ENCODE data around the gene ATXN7.

The ATXN7 gene

GRCh38 chr3:63986831-63987230 lies 123.2 kb downstream of the ATXN7 start:
- no peaks in the 10 kb centered on the region for H3K9me3 ChIP-seq (ENCODE audit: insufficient read depth, low read depth, low read length)
- no peaks in the 10 kb centered on the region for H3K79me2 ChIP-seq (ENCODE audit: insufficient read depth, low read length)
- H3K9me2 ChIP-seq (replicated peaks; ENCODE audit: low read depth, low read length), result no peaks in the 10 kb centered on the region
- H4K20me1 ChIP-seq (ENCODE audit: insufficient read depth, low read length, poor library complexity, severe bottlenecking), result peaks cover 28% of the 10 kb centered on the region
- no peaks in the 10 kb centered on the region for H3K27me3 ChIP-seq (ENCODE audit: insufficient read depth, low read length, poor library complexity, severe bottlenecking)
- peaks cover 94% of the 10 kb centered on the region for H3K36me3 ChIP-seq (ENCODE audit: insufficient read depth, low read length)
- TF ChIP-seq CTCF (conservative IDR thresholded peaks at IDR 0.05; ENCODE audit: low read length) (no peak), EZH2phosphoT487 (IDR thresholded peaks at IDR 0.05; ENCODE audit: borderline replicate concordance) (no peak)
- H2AFZ ChIP-seq (ENCODE audit: low read length), result no peak overlapping the region
- H3K9ac ChIP-seq (ENCODE audit: low read depth, low read length, poor library complexity, severe bottlenecking), result no peak overlapping the region
- no peaks in the 10 kb centered on the region for H3K4me1 ChIP-seq (ENCODE audit: insufficient read depth, low read length, poor library complexity, severe bottlenecking)
- no peak overlapping the region for H3K4me2 ChIP-seq (ENCODE audit: low read depth, low read length, poor library complexity, severe bottlenecking)
- no peaks in the 10 kb centered on the region for H3F3A ChIP-seq (ENCODE audit: low read depth)
- H3K4me3 ChIP-seq (ENCODE audit: low read length, poor library complexity, severe bottlenecking), result no peak overlapping the region

GRCh38 chr3:63988943-63989342 lies 125.3 kb downstream of the ATXN7 start:
- Histone ChIP-seq H3K9me2 (replicated peaks; ENCODE audit: low read depth, low read length) (no peaks in the 10 kb centered on the region), H3K4me1 (ENCODE audit: insufficient read depth, low read length, poor library complexity, severe bottlenecking) (no peaks in the 10 kb centered on the region), H3K4me2 (ENCODE audit: low read depth, low read length, poor library complexity, severe bottlenecking) (no peak overlapping the region), H3K27me3 (ENCODE audit: insufficient read depth, low read length, poor library complexity, severe bottlenecking) (no peaks in the 10 kb centered on the region), H3K79me2 (ENCODE audit: insufficient read depth, low read length) (no peaks in the 10 kb centered on the region), H3F3A (ENCODE audit: low read depth) (no peaks in the 10 kb centered on the region), H4K20me1 (ENCODE audit: insufficient read depth, low read length, poor library complexity, severe bottlenecking) (peaks cover 19% of the 10 kb centered on the region), H3K9me3 (ENCODE audit: insufficient read depth, low read depth, low read length) (no peaks in the 10 kb centered on the region), H3K9ac (ENCODE audit: low read depth, low read length, poor library complexity, severe bottlenecking) (no peak overlapping the region), H3K36me3 (ENCODE audit: insufficient read depth, low read length) (peaks cover 95% of the 10 kb centered on the region), H3K4me3 (ENCODE audit: low read length, poor library complexity, severe bottlenecking) (no peak overlapping the region), H2AFZ (ENCODE audit: low read length) (no peak overlapping the region)
- no peak for TF ChIP-seq CTCF (conservative IDR thresholded peaks at IDR 0.05; ENCODE audit: low read length)

- Histone ChIP-seq H2AFZ (ENCODE audit: low read length) (no peak overlapping the region), H3K4me1 (ENCODE audit: insufficient read depth, low read length, poor library complexity, severe bottlenecking) (no peaks in the 10 kb centered on the region), H3K36me3 (ENCODE audit: insufficient read depth, low read length) (peaks cover 95% of the 10 kb centered on the region; the same call in 1 of the 2 replicates), H4K20me1 (ENCODE audit: insufficient read depth, low read length, poor library complexity, severe bottlenecking) (peaks cover 16% of the 10 kb centered on the region), H3K4me2 (ENCODE audit: low read depth, low read length, poor library complexity, severe bottlenecking) (no peak overlapping the region), H3K9me2 (replicated peaks; ENCODE audit: low read depth, low read length) (no peaks in the 10 kb centered on the region), H3K79me2 (ENCODE audit: insufficient read depth, low read length) (no peaks in the 10 kb centered on the region), H3K27me3 (ENCODE audit: insufficient read depth, low read length, poor library complexity, severe bottlenecking) (no peaks in the 10 kb centered on the region), H3K4me3 (ENCODE audit: low read length, poor library complexity, severe bottlenecking) (no peak overlapping the region), H3K9ac (ENCODE audit: low read depth, low read length, poor library complexity, severe bottlenecking) (no peak overlapping the region), H3K9me3 (ENCODE audit: insufficient read depth, low read depth, low read length) (no peaks in the 10 kb centered on the region), H3F3A (ENCODE audit: low read depth) (no peaks in the 10 kb centered on the region)
- no peak for TF ChIP-seq CTCF (conservative IDR thresholded peaks at IDR 0.05; ENCODE audit: low read length)
Observed at GRCh38 chr3:63990204-63990603, 126.5 kb downstream of the ATXN7 start.

Measured in Loucy (cell line).